NCI-H1436 (cell line): ENCODE results near the gene SPEM2.

Experiments
- DNase-seq: peaks from one replicate; lab custom pipeline; 2025; lab: John Stamatoyannopoulos, UW

The SPEM2 gene

DNA sequence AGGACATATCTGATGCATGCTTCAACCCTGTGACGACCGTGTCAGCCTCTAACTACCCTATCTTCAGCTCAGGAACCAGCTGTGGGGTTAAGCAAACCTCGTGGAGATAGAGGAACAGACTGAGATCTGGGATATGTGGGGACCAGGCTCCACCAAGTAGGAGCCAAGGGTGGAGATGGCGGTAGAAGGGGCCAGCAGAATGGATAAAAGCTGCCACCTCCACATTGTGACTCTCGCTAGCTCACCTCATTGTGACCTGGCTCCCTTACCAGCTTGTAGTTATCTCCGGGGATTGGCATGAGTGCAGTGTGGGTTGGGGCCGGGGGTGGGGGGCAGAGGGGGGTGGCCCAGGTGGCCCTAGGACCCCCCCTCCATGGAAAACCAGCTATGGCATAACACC, at the start of gene SPEM2:
SPEM2 (plus strand) TSS at position 301 of the 400 bp plus-strand sequence; CDS start at position 374, 73 bp downstream.
- no peak for DNase-seq

DNA sequence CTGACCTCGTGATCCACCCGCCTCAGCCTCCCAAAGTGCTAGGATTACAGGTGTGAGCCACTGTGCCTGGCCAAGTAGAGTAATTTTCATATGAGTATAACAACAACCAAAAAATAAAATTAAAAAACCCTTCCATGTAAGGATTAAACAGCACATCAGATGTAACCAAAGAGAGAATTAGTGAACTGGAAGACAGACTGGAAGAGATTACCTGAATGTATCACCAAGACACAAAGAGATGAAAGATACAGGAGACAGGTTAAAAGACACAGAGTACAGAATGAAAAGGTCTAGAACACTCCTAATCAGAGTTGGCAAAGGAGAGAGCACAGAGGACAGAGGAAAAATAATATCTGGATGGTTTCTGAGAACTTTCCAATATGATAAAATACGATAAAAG, 46.3 kb upstream of the SPEM2 start:
- DNase-seq: no peak

DNA sequence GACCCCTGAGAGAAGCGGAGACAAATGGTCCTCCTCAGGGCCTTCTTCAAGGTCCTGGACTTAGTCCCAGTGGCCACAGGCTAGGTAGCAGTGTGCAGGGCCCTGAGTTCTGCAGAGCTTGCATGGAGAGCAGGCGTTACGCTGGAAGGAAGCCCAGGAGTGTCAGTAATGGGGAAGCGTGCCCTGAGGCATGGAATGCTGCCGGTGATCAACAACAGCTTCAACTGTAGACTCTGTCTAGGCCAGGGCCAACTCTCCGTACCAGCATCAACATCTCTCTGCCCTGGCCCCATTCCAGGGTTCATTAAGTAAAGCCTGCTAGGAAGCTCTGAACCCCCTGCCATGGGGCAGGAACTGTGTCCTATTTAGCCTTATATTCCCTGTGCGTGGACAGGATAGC, 45.1 kb upstream of the SPEM2 start:
- DNase-seq: no peak

DNA sequence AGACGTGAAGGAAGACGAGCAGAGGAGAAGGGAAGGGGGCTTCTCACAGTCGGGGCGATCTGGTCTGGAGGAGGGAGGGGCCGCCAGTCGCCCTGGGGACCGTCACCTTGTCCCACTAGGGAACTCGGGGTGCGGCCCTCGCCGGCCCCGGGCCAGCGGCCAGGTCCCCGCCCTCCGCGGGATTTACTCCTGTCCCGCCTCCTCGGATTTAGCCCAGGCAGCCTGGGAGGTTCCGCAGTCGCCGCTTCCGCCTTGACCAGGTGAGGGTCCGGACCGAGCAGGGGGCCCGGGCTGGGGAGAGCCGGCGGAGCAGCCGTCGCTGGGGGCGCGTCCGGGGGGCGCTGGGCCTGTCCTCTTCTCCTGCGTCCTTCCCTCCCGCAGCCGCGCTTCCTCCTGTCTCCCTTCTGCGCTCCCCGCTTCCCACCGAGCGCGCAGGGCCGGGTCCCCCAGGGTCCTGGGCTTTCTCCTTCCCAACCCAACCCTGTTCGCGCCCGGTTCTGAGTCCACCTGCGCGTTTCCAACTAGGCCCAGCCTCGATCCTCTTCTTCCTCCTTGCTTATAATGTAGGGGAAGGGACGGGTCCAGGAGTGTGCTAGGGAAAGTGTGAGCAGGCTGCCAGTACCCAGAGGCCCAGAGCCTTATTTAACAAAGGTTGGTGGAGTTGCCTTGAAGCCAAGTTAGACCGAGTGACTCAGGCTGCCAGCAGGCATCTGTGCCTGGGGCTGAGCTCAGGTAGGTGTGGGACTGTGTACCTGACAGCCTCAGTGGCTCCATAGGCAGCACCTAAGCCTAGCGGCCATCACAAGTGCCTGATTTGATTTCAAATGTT, 44.3 kb upstream of the SPEM2 start, which contains the start of gene TNK1:
TNK1 (plus strand) TSS at position 235 of the 829 bp plus-strand sequence. CDS start 1,838 bp downstream, outside the sequence.
- no peak for DNase-seq

DNA sequence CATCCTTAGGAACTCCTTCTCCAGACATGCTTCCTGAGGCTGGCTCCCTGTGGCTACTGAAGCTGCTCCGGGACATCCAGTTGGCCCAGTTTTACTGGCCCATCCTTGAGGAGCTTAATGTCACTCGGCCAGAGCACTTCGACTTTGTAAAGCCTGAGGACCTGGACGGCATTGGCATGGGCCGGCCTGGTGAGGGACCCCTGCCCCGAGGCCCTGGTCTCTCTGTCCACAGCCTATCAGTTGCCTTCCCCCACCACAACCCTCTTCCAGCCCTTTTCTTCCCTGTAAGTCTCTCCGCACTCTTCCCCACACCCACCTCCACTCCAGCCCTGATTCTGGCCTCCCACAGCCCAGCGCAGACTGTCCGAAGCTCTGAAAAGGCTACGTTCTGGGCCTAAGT, 42.5 kb upstream of the SPEM2 start:
- DNase-seq: no peak

DNA sequence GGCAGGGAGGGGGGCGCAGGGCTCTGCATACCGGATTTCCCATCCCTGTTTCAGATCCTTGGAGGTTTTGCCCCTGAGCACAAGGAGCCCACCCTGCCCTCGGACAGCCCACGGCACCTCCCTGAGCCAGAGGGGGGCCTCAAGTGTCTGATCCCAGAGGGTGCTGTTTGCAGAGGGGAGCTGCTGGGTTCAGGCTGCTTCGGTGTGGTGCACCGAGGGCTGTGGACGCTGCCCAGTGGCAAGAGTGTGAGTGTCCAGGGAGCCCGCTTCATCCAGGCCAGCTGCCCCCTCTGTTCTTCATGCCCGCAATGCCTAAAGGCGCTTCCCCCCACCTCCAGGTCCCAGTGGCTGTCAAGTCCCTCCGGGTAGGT, 42.1 kb upstream of the SPEM2 start:
- no peak for DNase-seq

DNA sequence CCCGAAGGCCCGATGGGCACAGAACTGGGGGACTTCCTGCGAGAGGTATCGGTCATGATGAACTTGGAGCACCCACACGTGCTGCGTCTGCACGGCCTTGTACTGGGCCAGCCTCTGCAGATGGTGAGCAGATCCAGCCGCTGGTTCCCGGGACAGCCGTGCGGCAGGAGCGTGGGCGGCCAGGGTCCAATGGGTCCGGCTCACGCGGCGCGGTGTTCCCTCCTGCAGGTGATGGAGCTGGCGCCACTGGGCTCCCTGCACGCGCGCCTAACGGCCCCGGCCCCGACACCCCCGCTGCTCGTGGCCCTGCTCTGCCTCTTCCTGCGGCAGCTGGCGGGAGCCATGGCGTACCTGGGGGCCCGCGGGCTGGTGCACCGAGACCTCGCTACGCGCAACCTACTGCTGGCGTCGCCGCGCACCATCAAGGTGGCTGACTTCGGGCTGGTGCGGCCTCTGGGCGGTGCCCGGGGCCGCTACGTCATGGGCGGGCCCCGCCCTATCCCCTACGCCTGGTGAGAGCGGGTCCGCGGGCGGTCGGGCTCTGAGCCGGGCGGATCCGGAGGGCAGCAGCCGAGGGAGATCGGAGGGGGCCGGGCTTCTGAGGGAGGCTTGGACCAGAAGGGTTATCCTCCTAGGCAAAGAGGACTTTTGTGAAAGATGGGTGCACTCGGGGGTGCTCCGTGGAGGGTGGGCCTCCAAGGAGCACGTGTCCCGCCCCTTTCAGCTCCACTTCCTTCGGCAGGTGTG, 41.5 kb upstream of the SPEM2 start:
- no peak for DNase-seq

DNA sequence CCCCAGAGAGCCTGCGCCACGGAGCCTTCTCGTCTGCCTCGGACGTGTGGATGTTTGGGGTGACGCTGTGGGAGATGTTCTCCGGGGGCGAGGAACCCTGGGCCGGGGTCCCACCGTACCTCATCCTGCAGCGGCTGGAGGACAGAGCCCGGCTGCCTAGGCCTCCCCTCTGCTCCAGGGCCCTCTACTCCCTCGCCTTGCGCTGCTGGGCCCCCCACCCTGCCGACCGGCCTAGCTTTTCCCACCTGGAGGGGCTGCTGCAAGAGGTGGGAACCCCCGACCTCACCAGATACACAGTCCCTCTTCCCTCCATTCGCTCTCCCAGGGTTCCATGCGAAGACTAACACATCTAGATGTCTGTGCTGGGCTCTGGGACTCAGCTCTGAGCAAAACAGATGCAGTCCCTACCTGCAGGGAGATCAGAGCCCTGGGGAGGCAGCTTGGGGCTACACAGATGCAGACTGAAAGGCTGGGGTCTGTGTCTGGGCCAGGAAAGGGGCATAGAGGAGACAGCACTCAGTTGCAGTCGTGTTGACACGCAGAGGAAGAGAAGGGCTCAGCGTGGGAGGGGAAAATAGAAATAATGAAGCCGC, 40.8 kb upstream of the SPEM2 start:
- DNase-seq: no peak

DNA sequence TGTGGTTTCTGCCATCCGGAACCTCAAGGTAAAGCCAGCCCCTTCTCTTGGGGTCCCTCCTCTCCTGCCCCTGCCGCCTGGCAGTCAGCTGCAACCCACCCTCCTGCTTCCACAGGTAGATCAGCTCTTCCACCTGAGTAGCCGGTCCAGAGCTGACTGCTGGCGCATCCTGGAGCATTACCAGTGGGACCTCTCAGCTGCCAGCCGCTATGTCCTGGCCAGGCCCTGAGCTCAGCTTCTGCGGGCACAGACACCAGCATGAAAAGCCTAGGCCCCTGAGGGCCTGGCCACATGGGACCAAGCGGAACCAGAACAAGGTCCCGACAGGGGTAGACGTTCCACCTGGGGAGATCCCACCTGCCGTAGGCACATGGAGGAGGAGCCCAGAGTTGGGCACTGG, 36.6 kb upstream of the SPEM2 start:
- DNase-seq: no peak

DNA sequence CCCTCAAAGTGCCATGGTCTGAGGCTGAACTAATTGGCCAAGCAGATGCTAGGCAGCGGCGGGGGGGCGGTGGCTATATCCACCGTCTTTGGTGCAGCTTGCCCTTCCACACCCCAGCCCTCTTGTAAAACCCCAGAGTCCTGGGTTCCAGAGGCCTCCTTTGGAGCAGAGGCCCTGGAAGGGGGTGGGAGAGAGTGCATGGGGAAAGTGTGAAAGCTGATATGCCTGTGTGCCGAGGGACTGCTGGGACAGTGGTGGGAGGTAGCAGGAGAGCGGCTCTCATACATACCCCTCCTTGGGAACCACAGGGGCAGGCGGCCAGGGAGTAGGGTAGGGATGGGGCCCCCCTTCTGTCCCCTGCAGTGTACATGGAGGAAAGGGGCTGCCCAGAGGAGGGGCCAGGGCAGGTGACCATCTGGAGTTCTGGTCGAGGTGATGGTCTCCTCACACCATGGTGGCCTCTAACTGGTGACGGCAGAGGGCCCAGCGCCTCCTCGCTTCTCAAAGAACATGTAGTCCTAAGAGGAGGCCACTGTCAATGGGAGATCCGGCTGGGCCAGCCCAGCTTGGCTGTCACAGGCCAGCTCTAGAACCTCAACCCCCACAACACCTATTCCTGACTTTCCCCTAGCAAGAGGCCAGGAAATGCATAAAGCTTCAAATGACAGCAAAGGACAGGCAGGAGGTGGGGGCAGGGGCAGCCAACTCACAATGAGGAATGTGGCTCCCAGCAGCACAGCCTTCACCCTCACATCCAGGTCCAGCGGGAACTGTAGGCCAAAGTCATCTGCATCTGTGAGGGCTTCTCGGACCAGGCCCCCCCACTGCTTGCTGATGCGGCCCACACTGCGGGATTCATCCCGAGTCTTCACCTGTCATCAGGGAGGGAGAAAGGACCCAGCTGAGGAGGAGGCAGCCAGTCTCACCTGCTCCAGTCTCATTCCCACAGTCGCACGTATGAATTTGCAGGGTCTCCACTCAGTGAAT, 35.2 kb upstream of the SPEM2 start:
- no peak for DNase-seq

DNA sequence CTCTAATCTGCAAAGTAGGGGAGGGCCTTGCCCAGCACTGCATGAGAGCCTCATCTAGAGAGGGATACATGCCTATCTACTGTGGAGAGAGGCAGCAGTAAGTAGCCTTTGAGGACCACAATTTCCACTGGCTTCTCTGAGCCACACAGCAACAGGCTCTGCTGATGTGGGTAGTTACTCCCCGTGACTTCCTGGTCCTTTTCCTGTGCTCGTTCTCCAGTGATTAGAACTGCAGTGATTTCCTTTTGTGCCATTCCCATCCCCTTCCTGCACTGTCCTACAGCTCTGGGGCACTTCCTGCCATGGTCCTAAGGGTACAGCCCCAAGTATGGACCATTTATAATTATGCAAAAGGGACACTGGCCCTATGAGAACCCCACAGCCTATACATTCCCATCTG, 34.1 kb upstream of the SPEM2 start:
- no peak for DNase-seq

DNA sequence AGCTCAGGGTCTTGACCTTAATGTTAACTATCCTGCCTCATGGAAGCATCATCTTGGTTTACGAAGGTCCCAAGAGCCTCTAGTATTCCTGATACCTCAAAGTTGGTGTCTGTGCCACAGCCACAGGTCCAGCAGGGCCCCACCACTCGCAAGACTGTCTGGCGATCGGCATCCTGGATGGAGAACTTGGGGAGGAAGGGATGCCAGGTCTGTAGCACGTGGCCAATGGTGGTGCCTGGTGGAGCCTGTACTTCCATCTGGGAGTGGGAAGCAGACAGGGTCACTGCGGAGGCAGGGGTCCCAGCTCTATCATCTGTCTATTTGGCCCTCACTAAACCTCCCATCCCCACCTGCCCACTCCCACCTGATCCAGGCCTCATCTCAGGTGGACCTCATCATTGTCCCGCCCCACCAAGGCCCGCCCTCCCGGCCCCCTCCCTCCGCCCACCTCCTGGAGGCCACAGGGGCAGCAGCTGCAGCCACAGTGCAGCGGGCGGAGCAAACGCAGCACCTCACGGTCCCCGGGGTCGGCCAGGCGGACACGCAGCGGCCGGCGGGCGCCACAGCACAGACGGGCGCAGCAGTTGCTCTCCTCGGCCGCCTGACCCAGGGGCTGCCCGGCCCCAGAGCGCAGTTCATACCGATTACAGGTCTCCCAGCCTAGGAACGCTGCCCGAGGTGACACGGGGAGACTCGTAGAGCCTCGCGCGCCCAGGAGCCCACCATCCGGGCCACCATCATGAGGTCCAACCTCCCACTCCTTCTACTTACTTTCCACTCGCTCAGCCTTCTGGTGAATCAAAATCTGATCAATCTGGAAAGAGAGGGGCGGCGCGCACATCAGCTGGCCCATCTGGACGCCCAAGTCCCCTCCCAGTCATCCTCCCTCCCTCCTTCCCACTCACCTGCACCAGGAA, 32.5 kb upstream of the SPEM2 start:
- no peak for DNase-seq

DNA sequence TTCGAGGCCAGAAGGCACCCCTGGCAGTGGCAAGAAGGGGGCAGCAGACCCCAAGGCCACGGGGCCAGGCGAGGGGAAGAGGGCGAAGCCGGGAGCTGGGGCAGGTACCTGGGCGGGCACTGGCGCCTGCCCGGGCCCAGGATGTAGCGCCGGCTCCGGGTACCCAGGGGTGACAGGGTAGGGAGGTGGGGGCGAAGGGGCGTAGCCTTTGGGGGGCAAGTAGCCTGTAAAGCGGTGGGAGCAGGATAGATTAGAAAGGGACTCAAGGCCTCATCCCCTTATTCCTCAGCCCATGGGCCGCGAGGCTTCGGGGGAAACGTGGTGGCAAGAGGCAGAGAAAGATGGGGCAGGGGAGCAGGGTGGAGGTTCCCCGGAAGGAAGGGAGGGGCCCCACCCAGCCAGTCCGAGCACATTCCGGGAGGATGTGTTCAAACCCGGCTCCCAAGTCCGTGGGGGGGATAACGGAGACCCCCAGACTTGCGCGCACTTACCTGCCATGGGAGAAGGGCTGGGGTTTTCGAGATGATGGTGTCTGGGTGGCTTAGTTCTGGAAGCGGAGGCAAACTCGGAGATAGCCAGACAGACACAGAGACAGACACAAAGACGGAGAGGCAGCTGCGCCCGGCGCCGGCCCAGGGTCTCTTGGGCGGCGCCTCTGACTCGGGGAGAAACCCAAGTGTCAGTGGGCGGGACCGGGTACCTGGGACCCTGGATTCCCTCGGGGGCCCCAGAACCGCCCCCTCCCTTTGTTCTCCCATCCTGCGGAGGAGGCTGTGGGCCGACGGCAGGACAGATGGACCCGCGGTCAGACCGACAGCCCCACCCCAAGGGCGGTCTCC, 31.6 kb upstream of the SPEM2 start:
- peak; percentile 73 for DNase-seq

DNA sequence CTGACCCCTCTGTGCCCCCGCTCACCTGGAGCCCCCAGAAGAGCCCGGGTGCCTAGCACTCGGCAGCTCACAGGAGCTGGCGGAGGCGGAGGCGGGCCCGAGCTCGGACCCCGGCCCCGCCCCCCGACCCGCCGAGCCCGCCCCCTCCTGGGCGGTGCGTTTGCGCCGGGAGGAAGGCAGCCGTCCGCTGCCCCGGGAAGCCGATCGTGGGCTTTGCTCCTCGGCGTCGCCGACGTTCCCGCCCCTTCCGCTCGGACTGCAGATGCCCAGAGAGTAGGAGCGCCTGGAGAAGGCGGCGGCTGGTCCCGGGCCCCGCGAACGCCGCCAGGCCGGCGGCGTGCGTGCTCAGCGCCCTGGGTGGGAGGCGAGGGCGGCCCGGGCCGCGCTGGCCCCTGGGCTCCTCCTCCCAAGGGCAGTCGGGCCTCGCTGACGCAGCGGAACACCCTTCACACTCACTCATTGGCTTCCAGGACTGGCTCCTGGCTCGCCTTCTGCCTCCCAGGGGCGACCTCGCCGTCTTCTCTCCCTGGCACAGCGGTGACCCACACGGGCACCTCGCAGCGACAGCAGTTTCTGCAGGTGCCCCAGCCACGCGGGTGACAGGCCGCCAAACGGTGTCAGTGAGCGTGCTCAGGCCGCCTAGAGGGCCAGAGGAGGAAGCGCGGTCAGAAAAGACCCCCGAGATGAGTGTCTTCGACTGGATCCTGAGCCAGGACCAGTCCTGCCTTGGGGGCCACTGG, 30.8 kb upstream of the SPEM2 start, which contains the start of gene PLSCR3:
PLSCR3 (minus strand) TSS at position 74 of the 740 bp plus-strand sequence. CDS start 415 bp downstream, outside the sequence.
- DNase-seq: peak; percentile 68

DNA sequence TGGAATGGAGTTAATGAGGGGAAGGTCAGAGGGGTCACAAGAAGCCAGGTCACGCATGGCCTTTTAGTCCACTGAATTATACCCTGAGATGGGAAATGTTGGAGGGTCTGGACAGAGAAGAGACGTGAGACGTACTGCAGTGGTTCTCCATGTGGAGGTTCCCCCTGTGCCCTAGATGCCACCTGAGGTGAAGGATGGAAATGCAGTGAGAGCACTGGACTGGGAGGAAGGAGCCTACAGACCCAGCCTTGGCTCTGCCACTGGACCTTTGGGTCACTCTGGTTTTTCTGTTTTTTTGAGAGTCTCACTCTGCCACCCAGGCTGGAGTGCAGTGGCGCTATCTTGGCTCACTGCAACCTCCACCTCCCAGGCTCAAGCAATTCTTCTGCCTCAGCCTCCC, 29.3 kb upstream of the SPEM2 start:
- DNase-seq: no peak

DNA sequence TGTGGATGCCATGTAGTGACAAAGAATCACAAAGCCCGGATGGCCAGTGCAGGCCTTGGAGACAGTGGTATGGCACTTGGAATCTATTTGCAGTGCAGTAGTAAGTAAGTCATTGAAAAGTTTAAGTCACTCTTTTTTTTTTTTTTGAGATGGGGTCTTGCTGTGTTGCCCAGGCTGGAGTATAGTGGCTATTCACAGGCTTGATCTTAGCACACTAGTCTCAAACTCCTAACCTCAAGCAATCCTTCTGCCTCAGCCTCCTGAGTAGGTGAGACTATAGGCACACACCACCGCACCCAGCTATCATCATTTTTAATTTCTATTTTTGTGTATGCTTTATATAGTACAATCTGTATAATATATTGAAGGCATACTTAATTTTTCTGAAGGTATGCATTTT, 26.8 kb upstream of the SPEM2 start:
- no peak for DNase-seq

DNA sequence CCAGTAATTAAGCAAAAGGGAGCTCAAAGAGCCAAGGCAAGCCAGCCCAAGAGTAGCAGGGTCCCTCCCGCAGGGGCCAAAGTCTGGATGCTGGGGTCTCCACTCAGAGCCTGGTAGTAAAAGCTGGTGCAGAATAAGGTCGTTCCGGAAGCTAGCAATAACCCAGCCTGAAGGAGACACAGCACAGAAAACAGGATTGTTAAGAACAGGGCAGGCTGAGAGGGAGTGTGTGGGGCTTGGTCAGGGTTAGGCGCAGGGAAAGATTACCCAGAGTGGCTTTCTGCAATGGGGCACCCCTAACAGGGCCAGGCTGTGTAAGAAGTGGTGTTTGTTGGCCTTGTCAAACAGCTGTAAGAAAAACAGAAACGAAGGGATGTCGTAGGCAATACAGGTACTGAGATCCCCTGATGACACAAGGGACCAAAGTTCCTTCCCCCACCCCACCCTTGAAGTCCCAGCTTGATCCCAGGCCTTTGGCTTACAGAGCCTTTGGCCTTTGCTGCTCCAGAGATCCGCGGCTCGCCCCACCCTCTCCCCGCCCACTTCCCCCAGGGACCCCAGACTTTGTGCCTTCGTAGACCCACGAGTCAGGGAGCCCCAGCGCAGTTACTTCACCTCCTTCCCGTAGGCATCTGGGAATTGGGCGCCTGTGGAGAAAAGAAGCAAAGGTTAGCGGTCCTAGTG, 22.2 kb upstream of the SPEM2 start:
- peak; percentile 27 for DNase-seq

DNA sequence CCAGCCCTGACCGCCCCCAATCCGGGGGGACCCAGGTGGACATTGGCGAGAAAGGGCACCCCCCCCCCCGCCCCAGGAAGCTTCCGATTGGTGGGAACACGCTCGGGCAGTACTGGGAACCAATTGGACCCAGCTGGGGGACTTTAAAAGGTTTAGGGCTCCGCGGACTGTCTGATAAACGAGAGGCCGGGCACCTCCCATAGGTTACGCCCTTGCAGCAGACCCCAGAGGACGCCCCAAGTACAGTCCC, 21.8 kb upstream of the SPEM2 start:
- DNase-seq: no peak
